Measurements from ENCODE around the gene TPST2.

TPST2 gene

GRCh38 chr22:26541167-26541819, 48.6 kb downstream of the TPST2 start:
- peaks cover 7% of the 10 kb centered on the region for H3K36me3 Mint-ChIP-seq (ENCODE audit: low read depth)
- no peak overlapping the region for H3K27ac Mint-ChIP-seq
- H3K27me3 Mint-ChIP-seq (ENCODE audit: low read depth) = no peaks in the 10 kb centered on the region
- H3K9me3 Mint-ChIP-seq = no peaks in the 10 kb centered on the region
- no peak overlapping the region for H3K4me3 Mint-ChIP-seq
- H3K4me1 Mint-ChIP-seq = no peaks in the 10 kb centered on the region
- TF ChIP-seq CTCF (IDR thresholded peaks at IDR 0.05; ENCODE audit: unreplicated experiment in 3 of 3) = no peak

GRCh38 chr22:26540119-26540518, 49.8 kb downstream of the TPST2 start:
- Mint-ChIP-seq H3K4me1 (no peaks in the 10 kb centered on the region), H3K4me3 (no peak overlapping the region), H3K9me3 (no peaks in the 10 kb centered on the region), H3K36me3 (ENCODE audit: low read depth) (peaks cover 7% of the 10 kb centered on the region), H3K27me3 (ENCODE audit: low read depth) (no peaks in the 10 kb centered on the region), H3K27ac (no peak overlapping the region)
- no peak for TF ChIP-seq CTCF (IDR thresholded peaks at IDR 0.05; ENCODE audit: unreplicated experiment in 3 of 3)

GRCh38 chr22:26536762-26537134, 53.2 kb downstream of the TPST2 start:
- no peaks in the 10 kb centered on the region for H3K9me3 Mint-ChIP-seq
- no peak overlapping the region for H3K27ac Mint-ChIP-seq
- H3K36me3 Mint-ChIP-seq (ENCODE audit: low read depth) = peaks cover 3% of the 10 kb centered on the region
- H3K4me3 Mint-ChIP-seq = no peak overlapping the region
- TF ChIP-seq CTCF (IDR thresholded peaks at IDR 0.05; ENCODE audit: unreplicated experiment in 3 of 3) = no peak
- H3K4me1 Mint-ChIP-seq = no peaks in the 10 kb centered on the region
- H3K27me3 Mint-ChIP-seq (ENCODE audit: low read depth) = no peaks in the 10 kb centered on the region

- Mint-ChIP-seq H3K27me3 (ENCODE audit: low read depth) (no peaks in the 10 kb centered on the region), H3K36me3 (ENCODE audit: low read depth) (peaks cover 4% of the 10 kb centered on the region), H3K4me1 (no peaks in the 10 kb centered on the region), H3K27ac (no peak overlapping the region), H3K4me3 (no peak overlapping the region), H3K9me3 (no peaks in the 10 kb centered on the region)
- TF ChIP-seq CTCF (IDR thresholded peaks at IDR 0.05; ENCODE audit: unreplicated experiment in 3 of 3) = no peak
Observed at GRCh38 chr22:26536056-26536761, 53.7 kb downstream of the TPST2 start.

GRCh38 chr22:26535603-26535908, 54.4 kb downstream of the TPST2 start:
- Mint-ChIP-seq H3K27ac (no peak overlapping the region), H3K4me3 (no peak overlapping the region), H3K4me1 (no peaks in the 10 kb centered on the region), H3K36me3 (ENCODE audit: low read depth) (peaks cover 6% of the 10 kb centered on the region), H3K27me3 (ENCODE audit: low read depth) (no peaks in the 10 kb centered on the region), H3K9me3 (no peaks in the 10 kb centered on the region)
- no peak for TF ChIP-seq CTCF (IDR thresholded peaks at IDR 0.05; ENCODE audit: unreplicated experiment in 3 of 3)

Measured in nephron (organoid).